ENCODE results near the gene THUMPD1. TPM values are rescaled to one million over a fixed set of nuclear protein-coding genes. Genes with fewer than 3 reads are reported as not detected.

Gene THUMPD1
- total and polyA plus RNA-seq, 12 donors, result 19.0 to 86.1 (median 39.4) TPM

GRCh38 chr16:20781697-20782096 lies 40.1 kb upstream of the THUMPD1 start:
- H3K4me3 ChIP-seq, result no peak overlapping the region
- H3K27me3 ChIP-seq, result no peaks in the 10 kb centered on the region
- WGBS, 4 donors, result 67 to 85% (median 79%) methylated on average over 1 of the region's 1 CpG
- H3K9me3 ChIP-seq (replicated peaks in 1 of 3), result no peaks in the 10 kb centered on the region
- intact Hi-C loops (cut with DNase I), result no loop called here
- no peak for TF ChIP-seq POLR2A (IDR thresholded peaks at IDR 0.05)
- TF ChIP-seq, protein P1, sequence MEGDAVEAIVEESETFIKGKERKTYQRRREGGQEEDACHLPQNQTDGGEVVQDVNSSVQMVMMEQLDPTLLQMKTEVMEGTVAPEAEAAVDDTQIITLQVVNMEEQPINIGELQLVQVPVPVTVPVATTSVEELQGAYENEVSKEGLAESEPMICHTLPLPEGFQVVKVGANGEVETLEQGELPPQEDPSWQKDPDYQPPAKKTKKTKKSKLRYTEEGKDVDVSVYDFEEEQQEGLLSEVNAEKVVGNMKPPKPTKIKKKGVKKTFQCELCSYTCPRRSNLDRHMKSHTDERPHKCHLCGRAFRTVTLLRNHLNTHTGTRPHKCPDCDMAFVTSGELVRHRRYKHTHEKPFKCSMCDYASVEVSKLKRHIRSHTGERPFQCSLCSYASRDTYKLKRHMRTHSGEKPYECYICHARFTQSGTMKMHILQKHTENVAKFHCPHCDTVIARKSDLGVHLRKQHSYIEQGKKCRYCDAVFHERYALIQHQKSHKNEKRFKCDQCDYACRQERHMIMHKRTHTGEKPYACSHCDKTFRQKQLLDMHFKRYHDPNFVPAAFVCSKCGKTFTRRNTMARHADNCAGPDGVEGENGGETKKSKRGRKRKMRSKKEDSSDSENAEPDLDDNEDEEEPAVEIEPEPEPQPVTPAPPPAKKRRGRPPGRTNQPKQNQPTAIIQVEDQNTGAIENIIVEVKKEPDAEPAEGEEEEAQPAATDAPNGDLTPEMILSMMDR (IDR thresholded peaks at IDR 0.05), result no peak
- H3K4me1 ChIP-seq (replicated peaks in 1 of 2), result no peaks in the 10 kb centered on the region
- DNase-seq, result no peak
- no peaks in the 10 kb centered on the region for H3K36me3 ChIP-seq (replicated peaks in 1 of 2)
- H3K27ac ChIP-seq, result no peak overlapping the region

- Histone ChIP-seq H3K4me3 (no peak overlapping the region), H3K36me3 (replicated peaks in 1 of 2) (no peaks in the 10 kb centered on the region), H3K27ac (no peak overlapping the region), H3K27me3 (no peaks in the 10 kb centered on the region), H3K4me1 (replicated peaks in 1 of 2) (no peaks in the 10 kb centered on the region), H3K9me3 (replicated peaks in 1 of 3) (no peaks in the 10 kb centered on the region)
- TF ChIP-seq POLR2A (IDR thresholded peaks at IDR 0.05), result no peak
- TF ChIP-seq, protein P1 (IDR thresholded peaks at IDR 0.05), result peak; percentile 53 to 66 (median 60)
- WGBS, 4 donors, result 61 to 70% (median 68%) methylated on average over 6 to 7 of the region's 7 CpGs
- intact Hi-C loops (cut with DNase I), result no loop called here
- DNase-seq, result peak; percentile 67 to 89 (median 85)
These were observed 33.2 kb upstream of the THUMPD1 start for GRCh38 chr16:20774703-20775362.

DNA sequence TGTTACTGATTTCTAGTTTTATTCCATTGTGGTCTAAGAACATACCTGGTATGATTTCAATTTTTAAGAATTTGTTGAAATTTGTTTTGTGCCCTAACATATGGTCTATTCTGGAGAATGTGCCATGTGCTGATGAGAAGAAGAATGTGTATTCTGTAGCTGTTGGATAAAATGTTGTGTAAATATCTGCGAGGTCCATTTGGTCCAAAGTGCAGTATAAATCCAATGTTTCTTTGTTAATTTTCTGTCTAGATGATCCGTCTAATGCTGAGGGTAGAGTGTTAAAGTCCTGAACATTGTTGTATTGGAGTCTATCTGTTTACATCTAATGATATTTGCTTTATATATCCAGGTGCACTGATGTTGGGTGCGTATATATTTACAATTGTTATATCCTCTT lies 32.1 kb upstream of the THUMPD1 start:
- no peak for DNase-seq
- intact Hi-C loops (cut with DNase I), result no loop called here
- no peak overlapping the region for H3K4me3 ChIP-seq
- no peaks in the 10 kb centered on the region for H3K27me3 ChIP-seq
- H3K4me1 ChIP-seq (replicated peaks in 1 of 2), result no peaks in the 10 kb centered on the region
- H3K27ac ChIP-seq, result no peak overlapping the region
- H3K36me3 ChIP-seq (replicated peaks in 1 of 2), result no peaks in the 10 kb centered on the region
- TF ChIP-seq, protein P1 (IDR thresholded peaks at IDR 0.05), result no peak
- no peak for TF ChIP-seq POLR2A (IDR thresholded peaks at IDR 0.05)
- no peaks in the 10 kb centered on the region for H3K9me3 ChIP-seq (replicated peaks in 1 of 3)
- 87 to 92% (median 89%) methylated on average over 3 of the region's 3 CpGs for WGBS, 4 donors

- whole genome bisulfite sequencing, 4 donors, result 36 to 91% (median 61%) methylated on average over 1 of the region's 1 CpG
These were observed 27.2 kb upstream of the THUMPD1 start for GRCh38 chr16:20768818-20769217.

More at GRCh38 chr16:20768818-20769217, 27.2 kb upstream of the THUMPD1 start:
- Histone ChIP-seq H3K4me3 (no peak overlapping the region), H3K4me1 (replicated peaks in 1 of 2) (no peaks in the 10 kb centered on the region), H3K36me3 (replicated peaks in 1 of 2) (no peaks in the 10 kb centered on the region), H3K27ac (no peak overlapping the region), H3K9me3 (replicated peaks in 1 of 3) (no peaks in the 10 kb centered on the region), H3K27me3 (no peaks in the 10 kb centered on the region)
- intact Hi-C loops (cut with DNase I), result no loop called here
- TF ChIP-seq, protein P1 (IDR thresholded peaks at IDR 0.05), result no peak
- no peak for TF ChIP-seq POLR2A (IDR thresholded peaks at IDR 0.05)
- DNase-seq, result no peak

Data from adrenal gland (tissue), 12 donors.